ENCODE data around the gene LMNTD2. TPM values are rescaled to one million over a fixed set of nuclear protein-coding genes. Genes with fewer than 3 reads are reported as not detected.

LMNTD2 gene
- total RNA-seq, 2 donors from 2014 or later: 8.5 to 13.3 TPM

- no peak overlapping the region for H3K27ac ChIP-seq (ENCODE audit: low read depth, low read length)
- H3K4me3 Mint-ChIP-seq: no peak overlapping the region
- H3K36me3 Mint-ChIP-seq (ENCODE audit: low read depth): peaks cover 4% of the 10 kb centered on the region
- H3K36me3 ChIP-seq (ENCODE audit: control insufficient read depth, insufficient read depth, low read length): no peaks in the 10 kb centered on the region
- H3K4me3 ChIP-seq (ENCODE audit: low read length): no peak overlapping the region
- no peak overlapping the region for H3K9ac ChIP-seq (ENCODE audit: extremely low read depth, low read length, poor library complexity, severe bottlenecking)
- DNase-seq: no peak
- H3K9me3 Mint-ChIP-seq: peaks cover 4% of the 10 kb centered on the region
- peaks cover 6% of the 10 kb centered on the region for H3K4me1 Mint-ChIP-seq
- no peak overlapping the region for H3K27ac Mint-ChIP-seq
- WGBS, 2 experiments (ENCODE audit: insufficient coverage in 1 of 2, insufficient read length in 1 of 2): 94 to 100% methylated on average over 1 to 16 of the region's 16 CpGs
- TF ChIP-seq CTCF (conservative IDR thresholded peaks at IDR 0.05): no peak
- no peaks in the 10 kb centered on the region for H3K9me3 ChIP-seq (ENCODE audit: control insufficient read depth, low read length)
- peaks cover 4% of the 10 kb centered on the region for H3K27me3 Mint-ChIP-seq (ENCODE audit: insufficient read depth)
- peaks cover 5% of the 10 kb centered on the region for H3K4me1 ChIP-seq (ENCODE audit: control insufficient read depth, insufficient read depth, low read length)
- H3K27me3 ChIP-seq (ENCODE audit: control insufficient read depth, insufficient read depth, low read length, poor library complexity, severe bottlenecking): peaks cover 10% of the 10 kb centered on the region
Measured at GRCh38 chr11:551131-551530, 9.4 kb downstream of the LMNTD2 start.

- Mint-ChIP-seq H3K27ac (no peak overlapping the region), H3K9me3 (peaks cover 4% of the 10 kb centered on the region), H3K27me3 (ENCODE audit: insufficient read depth) (peaks cover 1% of the 10 kb centered on the region), H3K4me3 (no peak overlapping the region), H3K4me1 (peaks cover 6% of the 10 kb centered on the region), H3K36me3 (ENCODE audit: low read depth) (peaks cover 4% of the 10 kb centered on the region)
- Histone ChIP-seq H3K4me1 (ENCODE audit: control insufficient read depth, insufficient read depth, low read length) (peaks cover 5% of the 10 kb centered on the region), H3K27me3 (ENCODE audit: control insufficient read depth, insufficient read depth, low read length, poor library complexity, severe bottlenecking) (peaks cover 6% of the 10 kb centered on the region), H3K9me3 (ENCODE audit: control insufficient read depth, low read length) (no peaks in the 10 kb centered on the region), H3K4me3 (ENCODE audit: low read length) (no peak overlapping the region), H3K9ac (ENCODE audit: extremely low read depth, low read length, poor library complexity, severe bottlenecking) (no peak overlapping the region), H3K36me3 (ENCODE audit: control insufficient read depth, insufficient read depth, low read length) (no peaks in the 10 kb centered on the region), H3K27ac (ENCODE audit: low read depth, low read length) (no peak overlapping the region)
- WGBS, 2 experiments (ENCODE audit: insufficient coverage in 1 of 2, insufficient read length in 1 of 2): 92 to 100% methylated on average over 3 to 4 of the region's 5 CpGs
- TF ChIP-seq CTCF (conservative IDR thresholded peaks at IDR 0.05): no peak
- DNase-seq: no peak
Measured at GRCh38 chr11:550746-551085, 9.8 kb downstream of the LMNTD2 start.

GRCh38 chr11:550021-550745, 10.4 kb downstream of the LMNTD2 start:
- H3K4me1 Mint-ChIP-seq: peaks cover 6% of the 10 kb centered on the region
- H3K36me3 Mint-ChIP-seq (ENCODE audit: low read depth): peaks cover 6% of the 10 kb centered on the region
- peaks cover 4% of the 10 kb centered on the region for H3K9me3 Mint-ChIP-seq
- H3K4me1 ChIP-seq (ENCODE audit: control insufficient read depth, insufficient read depth, low read length): peaks cover 5% of the 10 kb centered on the region
- H3K27ac ChIP-seq (ENCODE audit: low read depth, low read length): no peak overlapping the region
- H3K4me3 Mint-ChIP-seq: no peak overlapping the region
- H3K36me3 ChIP-seq (ENCODE audit: control insufficient read depth, insufficient read depth, low read length): no peaks in the 10 kb centered on the region
- DNase-seq: no peak
- no peak for TF ChIP-seq CTCF (conservative IDR thresholded peaks at IDR 0.05)
- H3K27me3 ChIP-seq (ENCODE audit: control insufficient read depth, insufficient read depth, low read length, poor library complexity, severe bottlenecking): peaks cover under 1% of the 10 kb centered on the region
- H3K9ac ChIP-seq (ENCODE audit: extremely low read depth, low read length, poor library complexity, severe bottlenecking): no peak overlapping the region
- WGBS, 2 experiments (ENCODE audit: insufficient coverage in 1 of 2, insufficient read length in 1 of 2): 92 to 95% methylated on average over 20 to 25 of the region's 25 CpGs
- H3K9me3 ChIP-seq (ENCODE audit: control insufficient read depth, low read length): no peaks in the 10 kb centered on the region
- H3K27ac Mint-ChIP-seq: no peak overlapping the region
- peaks cover 1% of the 10 kb centered on the region for H3K27me3 Mint-ChIP-seq (ENCODE audit: insufficient read depth)
- no peak overlapping the region for H3K4me3 ChIP-seq (ENCODE audit: low read length)

Data from endodermal cell (in vitro differentiated cells).